GM12891 (cell line): ENCODE data around the gene AKAP10.

ENCODE experiments used
- DNase-seq: peaks from one replicate; pipeline ENCODE4 v3.0.0; 2011; ENCODE audit warnings: low spot score; ENCODE audit not compliant: insufficient read length
- FAIRE-seq: peaks from 2 replicates; lab custom pipeline; 2011; peaks lifted over from hg19 to GRCh38; lab: Jason Lieb, UNC
- PAX5 ChIP-seq: IDR thresholded peaks from 2 replicates; pipeline ENCODE4 v1.6.1; 2011; ENCODE audit warnings: low read length, moderate library complexity, mild to moderate bottlenecking; ENCODE audit not compliant: insufficient read depth, severe bottlenecking
- POLR2A ChIP-seq: IDR thresholded peaks from 2 replicates; pipeline ENCODE4 v1.6.1; 2011; ENCODE audit warnings: low read depth, low read length, control low read depth
- POLR2AphosphoS5 ChIP-seq: IDR thresholded peaks from 2 replicates; pipeline ENCODE4 v1.6.1; 2011; ENCODE audit warnings: low read depth, low read length, control low read depth
- POU2F2 ChIP-seq: IDR thresholded peaks from 2 replicates; pipeline ENCODE4 v1.6.1; 2011; ENCODE audit warnings: low read depth, mild to moderate bottlenecking, control low read depth, low read length, moderate library complexity
- SPI1 ChIP-seq: IDR thresholded peaks from 2 replicates; pipeline ENCODE4 v1.6.1; 2011; ENCODE audit warnings: low read depth, low read length, control low read depth
- TAF1 ChIP-seq: IDR thresholded peaks from 2 replicates; pipeline ENCODE4 v1.6.1; 2011; ENCODE audit warnings: low read depth, low read length, control low read depth

Gene AKAP10

DNA sequence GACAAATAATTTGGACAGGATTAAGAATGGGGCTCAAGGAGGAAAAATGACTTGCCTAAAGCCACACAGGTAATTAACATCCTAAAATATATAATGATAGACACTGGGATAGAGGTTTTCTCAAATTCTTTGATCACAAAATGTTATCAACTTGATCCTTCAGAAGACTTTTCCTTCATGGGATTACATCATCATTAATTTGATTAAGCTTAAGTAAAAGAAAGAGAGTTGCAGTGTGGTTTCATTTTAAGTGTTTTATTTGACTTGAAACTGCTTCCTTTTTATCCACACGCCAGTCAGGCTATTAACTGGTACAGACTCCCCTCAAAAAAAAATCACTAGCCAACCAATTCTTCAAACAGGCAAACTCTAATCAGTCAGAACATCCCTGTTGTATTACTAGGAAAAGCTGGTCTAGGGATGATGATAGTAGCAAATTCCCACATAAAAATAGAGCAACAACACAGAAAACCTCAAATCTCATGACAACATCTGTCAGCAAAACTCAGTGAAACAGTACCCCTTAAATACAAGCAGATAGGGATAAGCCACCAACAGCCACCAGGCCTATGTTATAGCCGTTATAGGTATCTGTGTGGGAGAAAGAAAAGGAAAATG, 32.5 kb downstream of the AKAP10 start:
- TF ChIP-seq SPI1 (no peak), POLR2AphosphoS5 (no peak), POU2F2 (no peak), TAF1 (no peak), PAX5 (no peak), POLR2A (no peak)
- DNase-seq (no peak), FAIRE-seq (no peak)

GRCh38 chr17:19943599-19943998, 34.0 kb downstream of the AKAP10 start:
- FAIRE-seq, result no peak

DNA sequence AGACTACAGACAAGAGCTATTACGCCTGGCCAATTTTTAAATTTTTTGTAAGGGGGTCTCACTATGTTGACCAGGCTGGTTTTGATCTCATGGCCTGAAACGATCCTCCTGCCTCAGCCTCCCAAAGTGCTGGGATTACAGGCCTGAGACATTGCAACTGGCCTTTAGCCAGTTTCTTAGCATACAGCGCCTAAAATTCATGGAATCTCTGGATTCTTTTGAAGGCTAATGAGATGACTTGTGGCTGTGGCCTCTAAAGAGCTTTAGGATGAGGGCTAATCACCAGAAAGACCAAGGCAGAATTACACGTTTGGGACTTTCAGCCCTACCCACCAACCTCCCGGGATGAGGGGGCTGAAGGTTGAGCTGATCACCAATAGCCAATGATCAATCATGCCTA, 34.6 kb downstream of the AKAP10 start:
- DNase-seq (no peak), FAIRE-seq (no peak)
- TF ChIP-seq POLR2A, result no peak
- no peak for TF ChIP-seq POLR2AphosphoS5
- no peak for TF ChIP-seq PAX5
- TF ChIP-seq POU2F2, result no peak
- TF ChIP-seq TAF1, result no peak
- no peak for TF ChIP-seq SPI1

More at GRCh38 chr17:19943599-19943998, 34.0 kb downstream of the AKAP10 start:
- TF ChIP-seq POLR2A, result no peak
- DNase-seq, result no peak

DNA sequence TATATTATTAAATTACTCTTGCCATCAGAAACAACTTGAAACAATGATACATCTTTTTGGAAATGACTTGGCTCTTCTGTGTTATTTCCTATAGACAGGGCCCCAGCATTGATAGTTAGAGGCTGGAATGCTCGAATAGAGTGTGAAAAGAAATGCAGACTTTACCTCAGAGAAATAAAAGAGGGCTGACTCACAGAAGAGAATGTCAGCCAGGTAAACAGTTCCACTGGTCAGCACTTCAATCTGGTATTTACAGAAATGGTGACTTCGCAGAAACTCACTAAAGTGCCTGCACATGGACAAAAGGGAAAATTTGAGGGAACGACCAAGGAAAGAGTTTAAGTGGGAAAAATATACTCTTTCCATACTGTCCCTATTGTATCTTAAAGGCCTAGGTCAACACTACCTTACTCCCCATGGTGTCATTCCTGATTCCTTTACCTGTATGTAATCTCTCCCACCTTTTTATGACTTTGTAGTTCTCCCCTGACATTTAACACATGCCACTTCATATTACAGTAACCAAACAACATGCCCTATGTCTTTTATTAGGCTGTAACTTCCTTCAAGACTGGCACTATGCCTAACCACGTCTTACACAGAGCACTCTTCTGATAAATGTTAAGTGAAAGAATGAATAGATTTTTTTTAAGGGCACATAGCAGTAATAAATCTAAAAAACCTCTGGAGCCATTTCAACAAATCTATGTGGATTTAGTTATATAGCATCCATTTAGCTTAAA, 36.7 kb downstream of the AKAP10 start:
- FAIRE-seq (peak; percentile 55), DNase-seq (no peak)
- no peak for TF ChIP-seq PAX5
- TF ChIP-seq TAF1, result no peak
- TF ChIP-seq SPI1, result no peak
- no peak for TF ChIP-seq POLR2AphosphoS5
- no peak for TF ChIP-seq POLR2A
- TF ChIP-seq POU2F2, result no peak

- no peak for TF ChIP-seq PAX5
- no peak for TF ChIP-seq POLR2A
- TF ChIP-seq TAF1, result no peak
- TF ChIP-seq POLR2AphosphoS5, result no peak
- TF ChIP-seq SPI1, result no peak
- no peak for TF ChIP-seq POU2F2
- FAIRE-seq (no peak), DNase-seq (no peak)
Measured at GRCh38 chr17:19939993-19940721, 37.5 kb downstream of the AKAP10 start.

DNA sequence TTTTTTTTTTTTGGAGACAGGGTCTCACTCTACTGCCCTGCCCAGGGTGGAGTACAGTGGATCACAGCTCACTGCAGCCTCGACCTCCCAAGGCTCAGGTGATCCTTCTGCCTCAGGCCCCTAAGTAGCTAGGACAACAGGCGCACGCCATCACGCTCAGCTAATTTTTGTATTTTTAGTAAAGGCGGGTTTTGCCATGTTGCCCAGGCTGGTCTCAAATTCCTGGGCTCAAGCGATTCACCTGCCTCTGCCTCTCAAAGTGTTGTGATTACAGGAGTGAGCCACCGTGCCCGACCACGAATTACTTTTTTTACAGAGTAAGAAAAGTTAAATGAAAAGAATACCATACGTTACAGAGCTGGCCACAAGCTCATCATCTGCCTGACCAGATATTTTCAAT, 38.9 kb downstream of the AKAP10 start:
- FAIRE-seq (no peak), DNase-seq (no peak)
- TF ChIP-seq POU2F2, result no peak
- TF ChIP-seq SPI1, result no peak
- TF ChIP-seq TAF1, result no peak
- no peak for TF ChIP-seq POLR2AphosphoS5
- TF ChIP-seq PAX5, result no peak
- no peak for TF ChIP-seq POLR2A

GRCh38 chr17:19937522-19937921, 40.1 kb downstream of the AKAP10 start:
- no peak for TF ChIP-seq SPI1
- no peak for TF ChIP-seq POLR2A
- TF ChIP-seq PAX5, result no peak
- TF ChIP-seq POU2F2, result no peak
- FAIRE-seq (no peak), DNase-seq (no peak)

DNA sequence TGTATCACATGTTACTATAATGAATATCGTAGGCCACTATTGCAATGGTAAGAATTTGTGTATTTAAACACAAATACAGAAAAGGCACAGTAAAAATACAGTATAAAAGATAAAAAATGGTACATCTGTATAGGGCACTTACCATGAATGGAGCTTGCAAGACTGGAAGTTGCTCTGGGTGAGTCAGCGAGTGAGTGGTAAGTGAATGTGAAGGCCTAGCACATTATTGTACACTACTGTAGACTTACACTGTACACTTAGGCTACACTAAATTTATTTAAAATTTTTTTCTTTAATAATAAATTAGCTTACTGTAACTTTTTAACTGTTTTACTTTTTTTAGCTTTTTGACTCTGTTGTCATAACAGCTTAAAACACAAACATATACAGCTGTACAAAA, 42.5 kb downstream of the AKAP10 start:
- TF ChIP-seq POLR2A (no peak), POU2F2 (no peak), PAX5 (no peak), POLR2AphosphoS5 (no peak), TAF1 (no peak), SPI1 (no peak)
- FAIRE-seq (no peak), DNase-seq (no peak)

DNA sequence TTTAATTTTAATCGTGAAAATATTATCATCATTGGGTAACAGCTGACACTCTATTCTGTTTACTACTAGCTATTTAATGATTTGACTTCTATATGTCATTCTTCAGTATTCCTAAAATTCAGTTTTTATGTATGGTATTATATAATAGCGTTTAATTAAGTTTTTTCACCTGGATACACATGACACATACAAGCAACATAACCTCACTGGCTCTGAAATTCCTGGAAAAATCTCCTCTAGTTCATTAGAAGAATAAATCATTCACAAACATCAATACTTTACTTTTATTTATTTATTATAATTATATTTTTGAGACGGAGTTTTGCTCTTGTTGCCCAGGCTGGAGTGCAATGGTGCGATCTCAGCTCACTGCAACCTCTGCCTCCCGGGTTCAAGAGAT, 44.0 kb downstream of the AKAP10 start:
- TF ChIP-seq POLR2AphosphoS5, result no peak
- TF ChIP-seq TAF1, result no peak
- TF ChIP-seq POLR2A, result no peak
- no peak for TF ChIP-seq POU2F2
- TF ChIP-seq PAX5, result no peak
- TF ChIP-seq SPI1, result no peak
- DNase-seq, result no peak
- FAIRE-seq, result no peak
